Muscle layer of duodenum (tissue), 2 donors: ENCODE results near the gene AP4B1.

Source experiments
- H3K27ac ChIP-seq: one replicate; pipeline ENCODE4 v1.7.0; 2013; ENCODE audit warnings: mild to moderate bottlenecking, low read length
- H3K27me3 ChIP-seq: one replicate; pipeline ENCODE4 v1.7.0; 2013; ENCODE audit warnings: low read depth, mild to moderate bottlenecking, control low read depth, low read length
- H3K36me3 ChIP-seq, 2 donors: one replicate each; pipeline ENCODE4 v1.7.0; 2013; ENCODE audit warnings: low read length in 2 of 2, control low read depth in 1 of 2, mild to moderate bottlenecking in 1 of 2; ENCODE audit not compliant: insufficient read depth in 2 of 2, control insufficient read depth in 1 of 2
- H3K4me1 ChIP-seq, 2 donors: one replicate each; pipeline ENCODE4 v1.7.0; 2013; ENCODE audit warnings: low read length in 2 of 2, mild to moderate bottlenecking in 2 of 2, control low read depth in 1 of 2, moderate library complexity in 1 of 2; ENCODE audit not compliant: insufficient read depth in 2 of 2, control insufficient read depth in 1 of 2
- H3K4me3 ChIP-seq, 2 donors: one replicate each; pipeline ENCODE4 v1.7.0; 2013; ENCODE audit warnings: low read length in 2 of 2, low read depth in 1 of 2, mild to moderate bottlenecking in 1 of 2
- H3K9me3 ChIP-seq, 2 donors: one replicate each; pipeline ENCODE4 v1.7.0; 2013; ENCODE audit warnings: low read length in 2 of 2, control low read depth in 1 of 2, mild to moderate bottlenecking in 1 of 2; ENCODE audit not compliant: control insufficient read depth in 1 of 2
- donor health status: healthy.

The AP4B1 gene

GRCh38 chr1:113929750-113930498 lies 25.3 kb upstream of the AP4B1 start:
- Histone ChIP-seq H3K27me3 (no peaks in the 10 kb centered on the region), H3K9me3 (no peaks in the 10 kb centered on the region), H3K4me1 (peaks cover 18 to 33% of the 10 kb centered on the region in 2 donors), H3K36me3 (peaks cover 0 to 21% of the 10 kb centered on the region in 2 donors), H3K27ac (peak overlapping the region; percentile 94), H3K4me3 (peak overlapping the region; percentile 84 to 92)

- Histone ChIP-seq H3K9me3 (no peaks in the 10 kb centered on the region), H3K27me3 (no peaks in the 10 kb centered on the region), H3K36me3 (peaks cover 0 to 21% of the 10 kb centered on the region in 2 donors), H3K27ac (peak within 1 kb of the TSS; percentile 98), H3K4me1 (peaks cover 18 to 33% of the 10 kb centered on the region in 2 donors), H3K4me3 (peak within 1 kb of the TSS; percentile 84 to 92)
Measured at GRCh38 chr1:113928941-113929749, 24.5 kb upstream of the AP4B1 start, which contains the start of gene HIPK1. Gene HIPK1, plus strand, starts transcription at chr1:113929324.

GRCh38 chr1:113928187-113928930 lies 23.8 kb upstream of the AP4B1 start:
- peak overlapping the region; percentile 84 to 90 for H3K4me3 ChIP-seq
- no peaks in the 10 kb centered on the region for H3K27me3 ChIP-seq
- H3K9me3 ChIP-seq = no peaks in the 10 kb centered on the region
- peaks cover 0 to 21% of the 10 kb centered on the region in 2 donors for H3K36me3 ChIP-seq
- peak overlapping the region; percentile 98 for H3K27ac ChIP-seq
- H3K4me1 ChIP-seq = peaks cover 18 to 30% of the 10 kb centered on the region in 2 donors

- Histone ChIP-seq H3K4me1 (peaks cover 0 to 4% of the 10 kb centered on the region in 2 donors), H3K27me3 (no peaks in the 10 kb centered on the region), H3K27ac (no peak overlapping the region), H3K4me3 (no peak overlapping the region), H3K9me3 (no peaks in the 10 kb centered on the region), H3K36me3 (peaks cover 0 to 9% of the 10 kb centered on the region in 2 donors)
Measured at GRCh38 chr1:113924473-113924872, 19.9 kb upstream of the AP4B1 start.

- Histone ChIP-seq H3K9me3 (no peaks in the 10 kb centered on the region), H3K27ac (no peak overlapping the region), H3K27me3 (no peaks in the 10 kb centered on the region), H3K36me3 (no peaks in the 10 kb centered on the region), H3K4me1 (no peaks in the 10 kb centered on the region), H3K4me3 (no peak overlapping the region)
Measured at GRCh38 chr1:113922957-113923356, 18.4 kb upstream of the AP4B1 start.

GRCh38 chr1:113918243-113918642 lies 13.6 kb upstream of the AP4B1 start:
- no peaks in the 10 kb centered on the region for H3K36me3 ChIP-seq
- H3K27ac ChIP-seq = no peak overlapping the region
- H3K4me3 ChIP-seq = no peak overlapping the region
- no peaks in the 10 kb centered on the region for H3K27me3 ChIP-seq
- peaks cover 0 to 3% of the 10 kb centered on the region in 2 donors for H3K4me1 ChIP-seq
- H3K9me3 ChIP-seq = no peaks in the 10 kb centered on the region

GRCh38 chr1:113917400-113918082 lies 12.9 kb upstream of the AP4B1 start:
- no peaks in the 10 kb centered on the region for H3K9me3 ChIP-seq
- H3K27me3 ChIP-seq = no peaks in the 10 kb centered on the region
- H3K4me1 ChIP-seq = peaks cover 0 to 10% of the 10 kb centered on the region in 2 donors
- H3K27ac ChIP-seq = no peak overlapping the region
- H3K36me3 ChIP-seq = no peaks in the 10 kb centered on the region
- no peak overlapping the region for H3K4me3 ChIP-seq

- Histone ChIP-seq H3K27me3 (no peaks in the 10 kb centered on the region), H3K9me3 (no peaks in the 10 kb centered on the region), H3K4me1 (peaks cover 0 to 13% of the 10 kb centered on the region in 2 donors), H3K27ac (no peak overlapping the region), H3K36me3 (peaks cover 0 to under 1% of the 10 kb centered on the region in 2 donors), H3K4me3 (no peak overlapping the region)
Measured at GRCh38 chr1:113916974-113917373, 12.4 kb upstream of the AP4B1 start.

- Histone ChIP-seq H3K36me3 (peaks cover 5 to 14% of the 10 kb centered on the region in 2 donors), H3K27ac (no peak overlapping the region), H3K4me3 (no peak overlapping the region)
Measured at GRCh38 chr1:113913887-113914664, 9.5 kb upstream of the AP4B1 start.

GRCh38 chr1:113913312-113913668 lies 8.7 kb upstream of the AP4B1 start:
- Histone ChIP-seq H3K4me1 (peaks cover 0 to 13% of the 10 kb centered on the region in 2 donors), H3K4me3 (peak overlapping the region in 1 of 2 donors; percentile 26), H3K36me3 (peaks cover 12 to 14% of the 10 kb centered on the region in 2 donors), H3K27ac (peak overlapping the region; percentile 77), H3K9me3 (no peaks in the 10 kb centered on the region), H3K27me3 (no peaks in the 10 kb centered on the region)

More at GRCh38 chr1:113913887-113914664, 9.5 kb upstream of the AP4B1 start:
- H3K9me3 ChIP-seq = no peaks in the 10 kb centered on the region
- H3K4me1 ChIP-seq = peaks cover 0 to 13% of the 10 kb centered on the region in 2 donors
- H3K27me3 ChIP-seq = no peaks in the 10 kb centered on the region
